SK-N-MC (cell line): ENCODE results near the gene ERFE.

ENCODE experiments used
- EZH2 ChIP-seq: fragments of 200-600 bp; sonication (generic); IDR thresholded peaks from one replicate; pipeline ENCODE4 v1.6.1; 2017; ENCODE audit warnings: antibody characterized with exemption
- POLR2AphosphoS5 ChIP-seq: IDR thresholded peaks from 2 replicates; pipeline ENCODE4 v1.6.1; 2012; ENCODE audit warnings: mild to moderate bottlenecking, low read depth, low read length, borderline replicate concordance

DNA sequence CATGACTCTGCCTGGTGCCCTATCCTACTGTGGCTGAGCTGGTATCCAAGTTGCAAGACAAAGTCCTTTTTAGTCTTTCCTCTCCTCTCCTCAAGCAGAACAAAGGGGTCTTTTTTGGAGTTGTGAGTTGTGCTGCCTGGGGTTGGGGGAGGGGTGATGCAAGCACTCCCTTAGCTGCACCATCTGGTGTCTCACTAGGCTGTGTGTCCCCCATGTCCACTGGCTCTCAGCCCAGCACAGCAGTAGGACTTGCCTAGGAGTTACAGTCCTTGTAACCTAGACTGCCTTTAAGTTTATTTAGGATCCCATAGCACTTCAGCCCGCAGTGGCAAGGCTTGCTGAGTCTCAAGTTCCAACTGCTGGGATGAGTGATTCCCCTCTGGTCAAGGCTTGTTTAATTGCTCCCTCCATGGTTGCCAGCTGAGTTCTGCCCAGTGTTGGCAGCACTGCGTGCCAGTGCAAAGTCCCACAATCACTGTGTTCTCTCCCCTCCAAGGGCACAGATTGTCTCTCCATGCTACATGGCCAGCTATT is 57.9 kb downstream of the ERFE start:
- TF ChIP-seq EZH2 (no peak), POLR2AphosphoS5 (no peak)
